ENCODE results near the gene ELMO1.

The ELMO1 gene

DNA sequence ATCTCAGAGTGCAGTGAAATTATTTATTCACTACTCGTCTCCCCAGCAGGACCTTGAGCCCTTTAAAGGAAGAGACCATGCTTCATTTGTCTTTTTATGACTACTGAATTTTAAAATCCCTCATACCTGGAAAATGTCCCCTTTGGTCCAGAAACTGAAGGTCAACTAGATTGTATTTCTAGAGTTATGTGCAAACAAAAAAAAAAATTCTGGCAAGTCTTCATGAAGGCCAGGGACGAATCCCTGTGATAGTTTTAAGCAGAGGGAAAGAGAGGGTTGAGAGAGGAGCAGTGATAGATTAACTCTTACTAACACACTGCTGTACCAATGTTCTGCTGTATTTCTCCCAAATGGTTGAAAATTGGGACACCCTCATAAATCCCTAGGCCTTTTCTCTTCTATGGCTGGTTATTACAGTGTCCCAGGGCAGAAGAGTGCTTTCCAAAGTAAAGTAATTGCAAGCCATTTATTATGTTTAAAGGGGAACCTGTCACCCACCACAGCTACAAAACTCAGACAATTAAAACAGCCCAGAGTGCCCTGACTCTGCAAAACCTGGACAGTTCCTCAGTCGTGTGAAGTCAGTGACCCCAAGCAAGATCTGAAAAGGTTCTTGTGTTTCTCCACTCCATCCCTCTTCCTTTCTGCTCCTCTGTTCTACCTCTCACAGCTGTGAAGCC, 541.6 kb downstream of the ELMO1 start:
- no peaks in the 10 kb centered on the region for H3K9me2 ChIP-seq (replicated peaks; ENCODE audit: control insufficient read depth, low read length)
- no peak overlapping the region for H3K27ac ChIP-seq (ENCODE audit: low read depth, low read length)
- H3K36me3 ChIP-seq (ENCODE audit: control insufficient read depth, low read length), result no peaks in the 10 kb centered on the region
- H4K20me1 ChIP-seq (ENCODE audit: control insufficient read depth, insufficient read depth, low read depth, low read length), result no peaks in the 10 kb centered on the region
- no peaks in the 10 kb centered on the region for H3K27me3 ChIP-seq (ENCODE audit: control insufficient read depth, low read length)
- no peaks in the 10 kb centered on the region for H3K9me3 ChIP-seq (ENCODE audit: control insufficient read depth, insufficient read depth, low read length)
- no peak for TF ChIP-seq EZH2phosphoT487 (IDR thresholded peaks at IDR 0.05; ENCODE audit: borderline replicate concordance, low read length)
- TF ChIP-seq, protein P1, sequence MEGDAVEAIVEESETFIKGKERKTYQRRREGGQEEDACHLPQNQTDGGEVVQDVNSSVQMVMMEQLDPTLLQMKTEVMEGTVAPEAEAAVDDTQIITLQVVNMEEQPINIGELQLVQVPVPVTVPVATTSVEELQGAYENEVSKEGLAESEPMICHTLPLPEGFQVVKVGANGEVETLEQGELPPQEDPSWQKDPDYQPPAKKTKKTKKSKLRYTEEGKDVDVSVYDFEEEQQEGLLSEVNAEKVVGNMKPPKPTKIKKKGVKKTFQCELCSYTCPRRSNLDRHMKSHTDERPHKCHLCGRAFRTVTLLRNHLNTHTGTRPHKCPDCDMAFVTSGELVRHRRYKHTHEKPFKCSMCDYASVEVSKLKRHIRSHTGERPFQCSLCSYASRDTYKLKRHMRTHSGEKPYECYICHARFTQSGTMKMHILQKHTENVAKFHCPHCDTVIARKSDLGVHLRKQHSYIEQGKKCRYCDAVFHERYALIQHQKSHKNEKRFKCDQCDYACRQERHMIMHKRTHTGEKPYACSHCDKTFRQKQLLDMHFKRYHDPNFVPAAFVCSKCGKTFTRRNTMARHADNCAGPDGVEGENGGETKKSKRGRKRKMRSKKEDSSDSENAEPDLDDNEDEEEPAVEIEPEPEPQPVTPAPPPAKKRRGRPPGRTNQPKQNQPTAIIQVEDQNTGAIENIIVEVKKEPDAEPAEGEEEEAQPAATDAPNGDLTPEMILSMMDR (IDR thresholded peaks at IDR 0.05; ENCODE audit: low read depth, low read length, poor library complexity, severe bottlenecking), result no peak
- no peaks in the 10 kb centered on the region for H3K79me2 ChIP-seq (ENCODE audit: control insufficient read depth, low read length)
- no peak overlapping the region for H3K4me3 ChIP-seq (ENCODE audit: low read length)
- no peak overlapping the region for H3K4me2 ChIP-seq (ENCODE audit: low read length)
- no peaks in the 10 kb centered on the region for H3K4me1 ChIP-seq (ENCODE audit: control insufficient read depth, low read length)
- H3F3A ChIP-seq (ENCODE audit: control insufficient read depth, insufficient read depth), result no peaks in the 10 kb centered on the region

DNA sequence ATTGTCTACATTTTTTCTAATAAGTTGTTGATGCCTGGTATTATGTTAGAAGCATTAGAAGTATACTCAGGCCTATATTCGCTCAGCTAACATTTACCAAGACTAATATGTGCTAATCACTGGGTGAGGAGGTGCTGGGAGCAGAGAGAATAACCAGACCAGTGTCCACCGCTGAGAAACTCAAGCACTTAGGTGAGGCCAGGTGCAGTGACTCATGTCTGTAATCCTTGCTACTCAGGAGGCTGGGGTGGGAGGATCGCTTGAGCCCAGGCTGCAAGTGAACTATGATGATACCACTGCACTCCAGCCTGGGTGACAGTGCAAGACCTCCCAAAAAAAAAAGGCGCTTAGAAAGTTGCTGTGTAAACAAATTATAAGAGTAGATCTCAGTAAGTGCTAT, 542.2 kb downstream of the ELMO1 start:
- Histone ChIP-seq H3K27ac (ENCODE audit: low read depth, low read length) (no peak overlapping the region), H3K36me3 (ENCODE audit: control insufficient read depth, low read length) (no peaks in the 10 kb centered on the region)

DNA sequence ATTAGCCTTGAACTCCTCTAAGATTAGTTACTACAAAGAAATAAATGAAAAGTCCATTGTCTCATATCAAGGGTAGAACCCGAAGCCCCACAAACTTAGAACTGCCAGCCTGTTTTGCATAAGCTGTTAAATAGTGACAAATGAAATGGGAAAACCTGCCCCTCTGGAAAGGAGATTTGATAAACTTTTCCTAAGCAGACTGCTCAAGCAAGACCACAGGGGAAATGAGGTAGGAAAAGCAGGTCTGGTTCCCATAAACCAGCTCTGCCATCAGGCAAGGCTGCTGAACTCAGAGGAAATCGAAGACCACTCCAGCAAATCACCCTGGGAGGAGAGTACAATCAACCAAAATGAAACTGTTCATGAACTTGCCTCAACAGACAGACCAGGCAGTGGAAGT, 542.8 kb downstream of the ELMO1 start:
- H3F3A ChIP-seq (ENCODE audit: control insufficient read depth, insufficient read depth), result no peaks in the 10 kb centered on the region
- no peak overlapping the region for H3K4me2 ChIP-seq (ENCODE audit: low read length)
- H3K27ac ChIP-seq (ENCODE audit: low read depth, low read length), result no peak overlapping the region

More for the DNA sequence above, 542.2 kb downstream of the ELMO1 start:
- H3K4me2 ChIP-seq (ENCODE audit: low read length), result no peak overlapping the region
- no peaks in the 10 kb centered on the region for H3K79me2 ChIP-seq (ENCODE audit: control insufficient read depth, low read length)
- no peaks in the 10 kb centered on the region for H3K27me3 ChIP-seq (ENCODE audit: control insufficient read depth, low read length)
- H3K9me2 ChIP-seq (replicated peaks; ENCODE audit: control insufficient read depth, low read length), result no peaks in the 10 kb centered on the region
- no peak for TF ChIP-seq EZH2phosphoT487 (IDR thresholded peaks at IDR 0.05; ENCODE audit: borderline replicate concordance, low read length)
- TF ChIP-seq, protein P1 (IDR thresholded peaks at IDR 0.05; ENCODE audit: low read depth, low read length, poor library complexity, severe bottlenecking), result no peak
- H4K20me1 ChIP-seq (ENCODE audit: control insufficient read depth, insufficient read depth, low read depth, low read length), result no peaks in the 10 kb centered on the region
- no peaks in the 10 kb centered on the region for H3K4me1 ChIP-seq (ENCODE audit: control insufficient read depth, low read length)
- no peaks in the 10 kb centered on the region for H3K9me3 ChIP-seq (ENCODE audit: control insufficient read depth, insufficient read depth, low read length)
- H3F3A ChIP-seq (ENCODE audit: control insufficient read depth, insufficient read depth), result no peaks in the 10 kb centered on the region
- H3K4me3 ChIP-seq (ENCODE audit: low read length), result no peak overlapping the region

More for the DNA sequence above, 542.8 kb downstream of the ELMO1 start:
- Histone ChIP-seq H3K9me2 (replicated peaks; ENCODE audit: control insufficient read depth, low read length) (no peaks in the 10 kb centered on the region), H3K9me3 (ENCODE audit: control insufficient read depth, insufficient read depth, low read length) (no peaks in the 10 kb centered on the region), H3K79me2 (ENCODE audit: control insufficient read depth, low read length) (no peaks in the 10 kb centered on the region), H3K36me3 (ENCODE audit: control insufficient read depth, low read length) (no peaks in the 10 kb centered on the region), H4K20me1 (ENCODE audit: control insufficient read depth, insufficient read depth, low read depth, low read length) (no peaks in the 10 kb centered on the region), H3K4me1 (ENCODE audit: control insufficient read depth, low read length) (no peaks in the 10 kb centered on the region), H3K4me3 (ENCODE audit: low read length) (no peak overlapping the region), H3K27me3 (ENCODE audit: control insufficient read depth, low read length) (no peaks in the 10 kb centered on the region)
- TF ChIP-seq, protein P1 (IDR thresholded peaks at IDR 0.05; ENCODE audit: low read depth, low read length, poor library complexity, severe bottlenecking), result no peak
- no peak for TF ChIP-seq EZH2phosphoT487 (IDR thresholded peaks at IDR 0.05; ENCODE audit: borderline replicate concordance, low read length)
